Transverse colon (tissue), 4 donors: ENCODE data around the gene RUSC2.

Source experiments
- EP300 ChIP-seq: sonication (generic); formaldehyde crosslinking; IDR thresholded peaks from one replicate; pipeline ENCODE4 v1.6.1; 2017; ENCODE audit warnings: antibody characterized with exemption, low read depth
- POLR2A ChIP-seq: fragments of 450-650 bp; IDR thresholded peaks from one replicate; pipeline ENCODE4 v1.6.1; 2016; ENCODE audit warnings: antibody characterized with exemption, mild to moderate bottlenecking, moderate library complexity
- POLR2AphosphoS5 ChIP-seq, 3 donors: sonication (generic); formaldehyde crosslinking; IDR thresholded peaks; one replicate each; pipeline ENCODE4 v1.6.1; 2016; ENCODE audit warnings: antibody characterized with exemption in 3 of 3
- TF ChIP-seq, protein P1 (sequence below), 5 experiments: fragments of 200-600 bp in 3 of 5; fragments of 450-650 bp in 2 of 5; sonication (generic) in 3 of 5; IDR thresholded peaks; 1 replicate in 2 of 5; 2 replicates in 3 of 5; pipeline ENCODE4 v1.5.1; 2016 to 2017; ENCODE audit warnings: antibody characterized with exemption in 5 of 5, inconsistent platforms in 3 of 5, mild to moderate bottlenecking in 2 of 5, moderate library complexity in 1 of 5

DNA sequence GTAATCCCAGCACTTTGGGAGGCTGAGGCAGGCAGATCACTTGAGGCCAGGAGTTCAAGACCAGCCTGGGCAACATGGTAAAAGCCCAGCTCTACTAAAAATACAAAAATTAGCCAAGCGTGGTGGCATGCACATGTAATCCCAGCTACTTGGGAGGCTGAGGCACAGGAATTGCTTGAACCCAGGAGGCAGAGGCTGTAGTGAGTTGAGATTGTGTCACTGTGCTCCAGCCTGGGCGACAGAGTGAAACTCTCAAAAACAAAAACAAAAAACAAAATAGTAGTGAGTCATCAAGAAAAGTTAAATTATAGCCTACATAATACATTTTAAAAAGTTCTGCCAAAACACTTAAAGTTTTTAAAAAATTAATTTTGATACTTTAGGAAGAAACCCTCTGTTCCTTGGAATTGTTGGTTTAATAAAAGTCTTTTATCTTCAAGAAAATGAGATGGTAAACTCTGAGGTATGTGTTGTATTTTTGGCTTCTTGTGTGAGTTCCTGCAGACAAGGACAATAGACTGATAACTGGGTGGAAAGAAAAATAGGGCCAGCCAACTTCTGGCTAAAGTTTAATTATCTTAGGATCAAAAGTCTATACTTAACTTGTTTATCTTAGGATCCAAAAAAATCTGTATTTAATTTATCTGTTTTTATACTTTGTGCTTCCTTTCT is 9.3 kb downstream of the RUSC2 start:
- no peak for TF ChIP-seq POLR2A
- no peak for TF ChIP-seq POLR2AphosphoS5 (IDR thresholded peaks at IDR 0.05)
- TF ChIP-seq, protein P1, sequence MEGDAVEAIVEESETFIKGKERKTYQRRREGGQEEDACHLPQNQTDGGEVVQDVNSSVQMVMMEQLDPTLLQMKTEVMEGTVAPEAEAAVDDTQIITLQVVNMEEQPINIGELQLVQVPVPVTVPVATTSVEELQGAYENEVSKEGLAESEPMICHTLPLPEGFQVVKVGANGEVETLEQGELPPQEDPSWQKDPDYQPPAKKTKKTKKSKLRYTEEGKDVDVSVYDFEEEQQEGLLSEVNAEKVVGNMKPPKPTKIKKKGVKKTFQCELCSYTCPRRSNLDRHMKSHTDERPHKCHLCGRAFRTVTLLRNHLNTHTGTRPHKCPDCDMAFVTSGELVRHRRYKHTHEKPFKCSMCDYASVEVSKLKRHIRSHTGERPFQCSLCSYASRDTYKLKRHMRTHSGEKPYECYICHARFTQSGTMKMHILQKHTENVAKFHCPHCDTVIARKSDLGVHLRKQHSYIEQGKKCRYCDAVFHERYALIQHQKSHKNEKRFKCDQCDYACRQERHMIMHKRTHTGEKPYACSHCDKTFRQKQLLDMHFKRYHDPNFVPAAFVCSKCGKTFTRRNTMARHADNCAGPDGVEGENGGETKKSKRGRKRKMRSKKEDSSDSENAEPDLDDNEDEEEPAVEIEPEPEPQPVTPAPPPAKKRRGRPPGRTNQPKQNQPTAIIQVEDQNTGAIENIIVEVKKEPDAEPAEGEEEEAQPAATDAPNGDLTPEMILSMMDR (IDR thresholded peaks at IDR 0.05), result no peak
- TF ChIP-seq EP300, result no peak
